ENCODE results near the gene MSANTD2.
A peak's percentile ranks its signal among the peaks of the same experiment; 100 is the strongest.

MSANTD2 gene

DNA sequence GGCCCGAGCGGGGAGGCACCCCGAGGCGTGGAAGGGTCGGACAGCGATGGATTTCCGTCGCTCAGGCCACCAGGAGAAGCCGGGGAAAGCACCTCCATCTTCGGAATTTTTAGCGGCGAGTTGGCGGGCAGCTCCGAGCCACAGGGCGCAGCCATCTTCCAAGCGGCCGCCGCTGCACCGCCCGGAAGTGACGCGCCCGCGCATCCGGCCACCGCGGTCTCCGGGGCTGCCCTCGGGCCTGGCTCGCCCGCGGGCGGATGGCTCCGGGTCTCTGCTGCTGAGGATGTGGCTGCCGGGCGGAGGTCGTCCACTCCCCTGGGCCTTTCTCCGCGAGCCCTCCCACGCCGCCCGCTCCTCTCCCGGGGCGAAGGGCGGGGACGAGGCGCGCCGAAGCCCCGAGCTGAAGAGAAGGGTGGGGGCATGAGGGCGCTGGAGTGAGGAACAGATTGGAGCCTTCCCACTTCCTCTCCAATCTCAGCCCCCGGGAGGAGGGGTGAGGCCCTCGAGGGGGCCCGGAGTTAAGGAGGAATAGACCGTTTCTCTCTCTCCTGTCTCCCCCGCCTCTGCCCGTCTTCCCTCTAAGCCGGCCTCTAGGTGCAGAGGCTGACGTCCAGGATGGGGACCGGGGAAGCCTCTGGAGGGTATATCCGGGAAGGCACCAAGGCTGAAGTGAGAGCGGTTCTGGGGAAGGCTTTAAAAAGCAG, at the start of gene MSANTD2:
TSS of gene MSANTD2 (minus strand) at position 181 of the 704 bp plus-strand sequence. CDS start at position 155, 26 bp downstream.
- peak; percentile 80 for DNase-seq (ENCODE audit: low read depth)
- peak within 1 kb of the TSS; percentile 86 for H3K4me3 ChIP-seq (ENCODE audit: low read depth, low read length)
- TF ChIP-seq, protein P1, sequence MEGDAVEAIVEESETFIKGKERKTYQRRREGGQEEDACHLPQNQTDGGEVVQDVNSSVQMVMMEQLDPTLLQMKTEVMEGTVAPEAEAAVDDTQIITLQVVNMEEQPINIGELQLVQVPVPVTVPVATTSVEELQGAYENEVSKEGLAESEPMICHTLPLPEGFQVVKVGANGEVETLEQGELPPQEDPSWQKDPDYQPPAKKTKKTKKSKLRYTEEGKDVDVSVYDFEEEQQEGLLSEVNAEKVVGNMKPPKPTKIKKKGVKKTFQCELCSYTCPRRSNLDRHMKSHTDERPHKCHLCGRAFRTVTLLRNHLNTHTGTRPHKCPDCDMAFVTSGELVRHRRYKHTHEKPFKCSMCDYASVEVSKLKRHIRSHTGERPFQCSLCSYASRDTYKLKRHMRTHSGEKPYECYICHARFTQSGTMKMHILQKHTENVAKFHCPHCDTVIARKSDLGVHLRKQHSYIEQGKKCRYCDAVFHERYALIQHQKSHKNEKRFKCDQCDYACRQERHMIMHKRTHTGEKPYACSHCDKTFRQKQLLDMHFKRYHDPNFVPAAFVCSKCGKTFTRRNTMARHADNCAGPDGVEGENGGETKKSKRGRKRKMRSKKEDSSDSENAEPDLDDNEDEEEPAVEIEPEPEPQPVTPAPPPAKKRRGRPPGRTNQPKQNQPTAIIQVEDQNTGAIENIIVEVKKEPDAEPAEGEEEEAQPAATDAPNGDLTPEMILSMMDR (conservative IDR thresholded peaks at IDR 0.05; ENCODE audit: low read depth, low read length), result peak; percentile 4

GRCh38 chr11:124846070-124846673, 46.0 kb upstream of the MSANTD2 start:
- TF ChIP-seq, protein P1 (conservative IDR thresholded peaks at IDR 0.05; ENCODE audit: low read depth, low read length), result no peak
- no peak for DNase-seq (ENCODE audit: low read depth)
- no peak overlapping the region for H3K4me3 ChIP-seq (ENCODE audit: low read depth, low read length)

- DNase-seq (ENCODE audit: low read depth), result no peak
- TF ChIP-seq, protein P1 (conservative IDR thresholded peaks at IDR 0.05; ENCODE audit: low read depth, low read length), result no peak
These were observed 44.5 kb upstream of the MSANTD2 start for GRCh38 chr11:124844664-124845079.

DNA sequence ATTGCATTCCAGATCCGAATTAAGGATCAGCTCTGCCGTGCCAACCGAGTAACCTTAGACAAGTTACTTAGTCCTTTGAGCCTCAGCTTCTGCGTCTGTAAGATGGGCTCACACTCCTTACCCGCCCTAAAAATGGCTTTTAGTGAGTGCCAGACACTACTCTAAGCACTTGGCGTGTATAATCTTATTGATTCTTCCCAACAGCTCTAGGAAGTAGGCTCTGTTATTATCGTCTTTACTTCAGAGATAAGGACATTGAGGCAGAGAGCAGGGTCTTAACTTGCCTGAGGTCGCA, 43.4 kb upstream of the MSANTD2 start:
- TF ChIP-seq, protein P1 (conservative IDR thresholded peaks at IDR 0.05; ENCODE audit: low read depth, low read length), result no peak
- H3K4me3 ChIP-seq (ENCODE audit: low read depth, low read length), result no peak overlapping the region
- DNase-seq (ENCODE audit: low read depth), result no peak

More at GRCh38 chr11:124844664-124845079, 44.5 kb upstream of the MSANTD2 start:
- no peak overlapping the region for H3K4me3 ChIP-seq (ENCODE audit: low read depth, low read length)

DNA sequence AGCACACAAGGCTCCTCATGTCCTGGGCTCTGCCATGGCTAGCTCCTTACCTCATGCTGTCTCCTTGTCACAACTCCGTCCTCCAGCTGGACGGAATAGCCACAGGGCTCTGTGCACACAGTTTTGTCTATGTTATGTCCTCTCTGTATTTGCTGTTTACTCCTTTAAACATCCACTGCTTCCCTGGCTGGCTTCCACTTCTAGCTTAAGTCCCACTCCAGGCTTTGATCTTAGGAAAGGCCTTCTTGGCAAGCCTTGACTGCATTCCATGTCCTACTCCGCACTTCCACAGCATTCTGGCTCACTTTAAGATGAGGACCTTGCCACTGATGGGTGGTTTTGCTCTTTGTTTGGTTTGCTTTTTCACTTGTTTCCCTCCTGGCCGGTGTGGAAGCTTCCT, 42.1 kb upstream of the MSANTD2 start:
- no peak overlapping the region for H3K4me3 ChIP-seq (ENCODE audit: low read depth, low read length)
- no peak for DNase-seq (ENCODE audit: low read depth)
- TF ChIP-seq, protein P1 (conservative IDR thresholded peaks at IDR 0.05; ENCODE audit: low read depth, low read length), result no peak

DNA sequence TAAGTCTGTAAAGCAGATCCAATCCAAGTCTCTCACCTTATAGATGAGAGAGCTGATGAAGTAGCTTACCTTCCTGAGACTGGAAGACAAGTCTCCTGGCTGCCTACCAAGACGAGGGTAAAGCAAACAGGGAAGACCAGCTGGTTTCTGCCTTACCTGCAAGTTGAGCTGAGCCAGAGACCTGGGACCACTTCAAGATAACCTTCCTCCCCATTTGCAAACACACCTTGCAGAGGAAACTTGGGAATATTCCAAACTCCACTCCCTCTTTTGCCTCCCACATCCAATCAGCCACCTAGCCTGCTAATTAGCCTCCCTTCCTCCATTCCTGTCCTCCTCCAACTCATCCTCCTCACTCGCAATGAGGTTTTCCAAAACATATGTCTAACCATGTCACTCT, 41.6 kb upstream of the MSANTD2 start:
- TF ChIP-seq, protein P1 (conservative IDR thresholded peaks at IDR 0.05; ENCODE audit: low read depth, low read length), result no peak
- DNase-seq (ENCODE audit: low read depth), result no peak
- H3K4me3 ChIP-seq (ENCODE audit: low read depth, low read length), result no peak overlapping the region

GRCh38 chr11:124841201-124841600, 41.0 kb upstream of the MSANTD2 start:
- TF ChIP-seq, protein P1 (conservative IDR thresholded peaks at IDR 0.05; ENCODE audit: low read depth, low read length), result no peak
- no peak for DNase-seq (ENCODE audit: low read depth)
- no peak overlapping the region for H3K4me3 ChIP-seq (ENCODE audit: low read depth, low read length)
